Measurements from ENCODE around the gene ZNF35.

ZNF35 gene

GRCh38 chr3:44632193-44632592 is 16.3 kb upstream of the ZNF35 start:
- Histone ChIP-seq H3K27ac (no peak overlapping the region), H3K36me3 (replicated peaks) (peaks cover 32% of the 10 kb centered on the region), H3K4me3 (ENCODE audit: low read depth, low read length) (no peak overlapping the region), H3K27me3 (replicated peaks) (no peaks in the 10 kb centered on the region)
- in situ Hi-C loops (cut with HindIII; ENCODE audit: low pct_ligation_motif_present, low sequenced_read_pairs), result no loop called here
- DNase-seq, result no peak
- TF ChIP-seq, protein P1, sequence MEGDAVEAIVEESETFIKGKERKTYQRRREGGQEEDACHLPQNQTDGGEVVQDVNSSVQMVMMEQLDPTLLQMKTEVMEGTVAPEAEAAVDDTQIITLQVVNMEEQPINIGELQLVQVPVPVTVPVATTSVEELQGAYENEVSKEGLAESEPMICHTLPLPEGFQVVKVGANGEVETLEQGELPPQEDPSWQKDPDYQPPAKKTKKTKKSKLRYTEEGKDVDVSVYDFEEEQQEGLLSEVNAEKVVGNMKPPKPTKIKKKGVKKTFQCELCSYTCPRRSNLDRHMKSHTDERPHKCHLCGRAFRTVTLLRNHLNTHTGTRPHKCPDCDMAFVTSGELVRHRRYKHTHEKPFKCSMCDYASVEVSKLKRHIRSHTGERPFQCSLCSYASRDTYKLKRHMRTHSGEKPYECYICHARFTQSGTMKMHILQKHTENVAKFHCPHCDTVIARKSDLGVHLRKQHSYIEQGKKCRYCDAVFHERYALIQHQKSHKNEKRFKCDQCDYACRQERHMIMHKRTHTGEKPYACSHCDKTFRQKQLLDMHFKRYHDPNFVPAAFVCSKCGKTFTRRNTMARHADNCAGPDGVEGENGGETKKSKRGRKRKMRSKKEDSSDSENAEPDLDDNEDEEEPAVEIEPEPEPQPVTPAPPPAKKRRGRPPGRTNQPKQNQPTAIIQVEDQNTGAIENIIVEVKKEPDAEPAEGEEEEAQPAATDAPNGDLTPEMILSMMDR (IDR thresholded peaks at IDR 0.05; ENCODE audit: low read depth, low read length, missing control alignments), result no peak

GRCh38 chr3:44642337-44642736 is 6.2 kb upstream of the ZNF35 start:
- TF ChIP-seq, protein P1 (IDR thresholded peaks at IDR 0.05; ENCODE audit: low read depth, low read length, missing control alignments), result no peak
- Histone ChIP-seq H3K27ac (no peak overlapping the region), H3K27me3 (replicated peaks) (no peaks in the 10 kb centered on the region), H3K36me3 (replicated peaks) (peaks cover 29% of the 10 kb centered on the region), H3K4me3 (ENCODE audit: low read depth, low read length) (no peak overlapping the region)
- DNase-seq, result no peak
- in situ Hi-C loops (cut with HindIII; ENCODE audit: low pct_ligation_motif_present, low sequenced_read_pairs), result no loop called here

GRCh38 chr3:44643024-44643423 is 5.5 kb upstream of the ZNF35 start:
- TF ChIP-seq, protein P1 (IDR thresholded peaks at IDR 0.05; ENCODE audit: low read depth, low read length, missing control alignments), result no peak
- Histone ChIP-seq H3K27me3 (replicated peaks) (no peaks in the 10 kb centered on the region), H3K27ac (no peak overlapping the region), H3K36me3 (replicated peaks) (peaks cover 29% of the 10 kb centered on the region), H3K4me3 (ENCODE audit: low read depth, low read length) (no peak overlapping the region)
- no peak for DNase-seq
- in situ Hi-C loops (cut with HindIII; ENCODE audit: low pct_ligation_motif_present, low sequenced_read_pairs), result no loop called here

GRCh38 chr3:44647771-44648170 is 761 bp upstream of the ZNF35 start:
- H3K36me3 ChIP-seq (replicated peaks), result peaks cover 26% of the 10 kb centered on the region
- in situ Hi-C loops (cut with HindIII; ENCODE audit: low pct_ligation_motif_present, low sequenced_read_pairs), result no loop called here
- H3K27me3 ChIP-seq (replicated peaks), result no peaks in the 10 kb centered on the region
- TF ChIP-seq, protein P1 (IDR thresholded peaks at IDR 0.05; ENCODE audit: low read depth, low read length, missing control alignments), result no peak
- H3K27ac ChIP-seq, result no peak overlapping the region
- DNase-seq, result no peak
- H3K4me3 ChIP-seq (ENCODE audit: low read depth, low read length), result no peak overlapping the region

DNA sequence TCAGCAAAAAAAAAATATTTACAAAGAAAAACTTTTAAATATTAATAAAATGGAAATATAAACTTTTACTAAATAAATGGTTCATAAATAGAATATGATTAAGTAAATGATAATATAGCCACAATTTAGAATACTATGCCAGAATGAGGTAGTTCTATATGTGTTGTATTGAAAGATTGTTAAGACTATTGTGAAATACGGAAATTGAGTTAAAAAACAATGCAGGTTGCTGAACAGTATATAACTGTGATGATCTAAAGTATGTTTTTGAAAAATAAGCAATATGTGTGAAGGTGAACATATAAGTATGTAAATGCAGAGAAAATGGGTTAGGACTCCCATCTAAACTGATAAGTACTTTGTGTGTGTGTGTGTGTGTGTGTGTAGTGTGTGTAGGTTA is 1.2 kb downstream of the ZNF35 start:
- no peak for DNase-seq
- Histone ChIP-seq H3K36me3 (replicated peaks) (peaks cover 34% of the 10 kb centered on the region), H3K4me3 (ENCODE audit: low read depth, low read length) (no peak overlapping the region), H3K27me3 (replicated peaks) (no peaks in the 10 kb centered on the region), H3K27ac (no peak overlapping the region)
- TF ChIP-seq, protein P1 (IDR thresholded peaks at IDR 0.05; ENCODE audit: low read depth, low read length, missing control alignments), result no peak
- in situ Hi-C loops (cut with HindIII; ENCODE audit: low pct_ligation_motif_present, low sequenced_read_pairs), result no loop called here

DNA sequence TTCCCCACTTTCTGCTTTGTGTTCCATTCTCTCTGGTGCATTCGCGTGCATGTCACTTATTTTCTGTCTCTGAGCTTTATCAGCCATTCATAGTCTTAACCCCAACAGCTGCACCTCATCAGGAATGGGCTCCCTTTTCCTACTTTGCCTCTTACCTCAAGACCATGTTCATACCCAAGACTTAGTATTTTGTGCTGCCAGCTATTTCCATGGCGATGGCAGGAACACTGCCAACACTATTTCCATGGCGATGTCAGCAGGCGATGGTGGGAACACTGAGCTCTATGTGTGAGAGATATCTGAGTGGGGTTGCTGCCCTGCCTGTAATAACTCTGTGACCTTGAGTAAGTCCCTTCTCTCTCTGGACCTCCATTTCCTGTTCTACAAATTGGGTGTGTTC is 5.5 kb downstream of the ZNF35 start:
- H3K4me3 ChIP-seq (ENCODE audit: low read depth, low read length), result no peak overlapping the region
- peaks cover 63% of the 10 kb centered on the region for H3K36me3 ChIP-seq (replicated peaks)

More for the DNA sequence above, 5.5 kb downstream of the ZNF35 start:
- in situ Hi-C loops (cut with HindIII; ENCODE audit: low pct_ligation_motif_present, low sequenced_read_pairs), result no loop called here
- TF ChIP-seq, protein P1 (IDR thresholded peaks at IDR 0.05; ENCODE audit: low read depth, low read length, missing control alignments), result no peak
- no peak overlapping the region for H3K27ac ChIP-seq
- H3K27me3 ChIP-seq (replicated peaks), result no peaks in the 10 kb centered on the region
- no peak for DNase-seq
